Astrocyte of the cerebellum (primary cell): Measurements from ENCODE around the gene ELFN1.

ENCODE experiments used
- DNase-seq: peaks from one replicate; pipeline ENCODE4 v3.0.0-alpha.2; 2011; ENCODE audit warnings: low read depth
- H3K4me3 ChIP-seq: 2 replicates; pipeline ENCODE4 v1.5.1; 2011; ENCODE audit warnings: mild to moderate bottlenecking, low read depth, low read length, moderate library complexity
- CTCF ChIP-seq: IDR thresholded peaks from 2 replicates; pipeline ENCODE4 v1.5.1; 2012; ENCODE audit warnings: low read length, low read depth, moderate library complexity, mild to moderate bottlenecking; ENCODE audit errors: missing control alignments
- in situ Hi-C: cut with HindIII; loops from 2 replicates; pipeline ENCODE4 v1.10.0; 2017; ENCODE audit warnings: low sequenced_read_pairs

Gene ELFN1

GRCh38 chr7:1703871-1704810 lies 34.1 kb downstream of the ELFN1 start:
- TF ChIP-seq CTCF, result no peak
- no peak for DNase-seq
- no peak overlapping the region for H3K4me3 ChIP-seq
- in situ Hi-C loops, result no loop called here

GRCh38 chr7:1704811-1705738 lies 35.0 kb downstream of the ELFN1 start:
- no peak for TF ChIP-seq CTCF
- no peak overlapping the region for H3K4me3 ChIP-seq
- in situ Hi-C loops, result no loop called here
- DNase-seq, result no peak

- TF ChIP-seq CTCF, result no peak
- DNase-seq, result no peak
- H3K4me3 ChIP-seq, result no peak overlapping the region
- in situ Hi-C loops, result no loop called here
These were observed 35.8 kb downstream of the ELFN1 start for GRCh38 chr7:1705856-1706255.

- no peak overlapping the region for H3K4me3 ChIP-seq
- no peak for DNase-seq
- no peak for TF ChIP-seq CTCF
- in situ Hi-C loops, result no loop called here
These were observed 36.3 kb downstream of the ELFN1 start for GRCh38 chr7:1706381-1706720.

- no peak overlapping the region for H3K4me3 ChIP-seq
- DNase-seq, result no peak
- in situ Hi-C loops, result no loop called here
- no peak for TF ChIP-seq CTCF
These were observed 36.9 kb downstream of the ELFN1 start for GRCh38 chr7:1706721-1707613.
